OCI-LY7 (cell line): ENCODE results near the gene GSTK1. TPM values are rescaled to one million over a fixed set of nuclear protein-coding genes. Genes with fewer than 3 reads are reported as not detected.
"Not testable (repeated sequence)": the region's sequence is repeated elsewhere in the genome, so short reads cannot be mapped to it uniquely, and the experiment has no call there.

Experiments used
- BruUV-seq: library from RNA; stranded (reverse); fragments of 400-500 nt; replicated peaks from 2 replicates; lab custom pipeline; 2021; lab: Mats Ljungman, UMichigan
- CTCF ChIA-PET: fragments of 300-600 bp; sonication (Branson Sonifier 250); formaldehyde crosslinking; loops from one replicate; lab custom pipeline; 2022; ENCODE audit warnings: antibody characterized with exemption; ENCODE audit not compliant: unreplicated experiment; lab: Charles Lee
- POLR2A ChIA-PET: fragments of 300-600 bp; sonication (Branson Sonifier 250); formaldehyde crosslinking; loops from one replicate; lab custom pipeline; 2022; ENCODE audit warnings: antibody characterized with exemption; lab: Charles Lee
- DNase-seq: peaks from one replicate; pipeline ENCODE4 v3.0.0-alpha.2; 2015; ENCODE audit warnings: low spot score
- H2AFZ ChIP-seq: fragments of 200-600 bp; sonication (generic), shearing (Covaris generic); 2 replicates; pipeline ENCODE4 v1.6.1; 2014; ENCODE audit warnings: mild to moderate bottlenecking, antibody characterized with exemption, low read length, moderate library complexity
- H3K27ac ChIP-seq: fragments of 200-600 bp; sonication (generic); 2 replicates; pipeline ENCODE4 v1.5.1; 2014; ENCODE audit warnings: mixed run types, low read depth, mild to moderate bottlenecking, moderate library complexity, low read length, inconsistent platforms; ENCODE audit not compliant: poor library complexity, severe bottlenecking
- H3K36me3 ChIP-seq: fragments of 200-600 bp; sonication (generic); 2 replicates; pipeline ENCODE4 v1.6.1; 2014; ENCODE audit warnings: mild to moderate bottlenecking, antibody characterized with exemption, low read length, moderate library complexity, mixed read lengths; ENCODE audit not compliant: insufficient read depth
- H3K4me1 ChIP-seq: fragments of 200-600 bp; sonication (generic); 2 replicates; pipeline ENCODE4 v1.5.1; 2014; ENCODE audit warnings: mild to moderate bottlenecking, low read length; ENCODE audit not compliant: insufficient read depth, poor library complexity, severe bottlenecking
- H3K4me2 ChIP-seq: fragments of 200-600 bp; sonication (generic); 2 replicates; pipeline ENCODE4 v1.6.1; 2014; ENCODE audit warnings: mild to moderate bottlenecking, low read length
- H3K4me3 ChIP-seq: fragments of 200-600 bp; sonication (generic); 2 replicates; pipeline ENCODE4 v1.5.1; 2014; ENCODE audit warnings: mild to moderate bottlenecking, low read depth, low read length; ENCODE audit not compliant: poor library complexity, severe bottlenecking
- H3K79me2 ChIP-seq: fragments of 200-600 bp; sonication (generic); 2 replicates; pipeline ENCODE4 v1.6.1; 2016; ENCODE audit warnings: low read depth, mild to moderate bottlenecking, low read length, moderate library complexity, mixed read lengths; ENCODE audit not compliant: insufficient read depth
- H3K9me2 ChIP-seq: fragments of 200-600 bp; sonication (generic); 2 replicates; pipeline ENCODE4 v1.6.1; 2016; ENCODE audit warnings: mild to moderate bottlenecking, low read length, mixed read lengths; ENCODE audit not compliant: insufficient read depth
- H3K9me3 ChIP-seq: fragments of 200-600 bp; sonication (generic); 2 replicates; pipeline ENCODE4 v1.6.1; 2014; ENCODE audit warnings: mild to moderate bottlenecking, mixed run types, low read length, mixed read lengths
- H4K20me1 ChIP-seq: fragments of 200-600 bp; sonication (generic); 2 replicates; pipeline ENCODE4 v1.6.1; 2014; ENCODE audit warnings: mild to moderate bottlenecking, antibody characterized with exemption, low read length, moderate library complexity, mixed read lengths; ENCODE audit not compliant: insufficient read depth
- CTCF ChIP-seq: fragments of 200-600 bp; sonication (generic); conservative IDR thresholded peaks from 2 replicates; pipeline ENCODE4 v1.5.1; 2014; ENCODE audit warnings: mild to moderate bottlenecking, antibody characterized with exemption, low read length, moderate library complexity, mixed read lengths
- EZH2phosphoT487 ChIP-seq: fragments of 200-600 bp; sonication (generic); IDR thresholded peaks from 2 replicates; pipeline ENCODE4 v1.6.1; 2018; ENCODE audit warnings: low read depth, borderline replicate concordance, mild to moderate bottlenecking, mixed run types, antibody characterized with exemption, low read length, moderate library complexity, mixed read lengths
- intact Hi-C: fragments of 100-400 bp; cut with micrococcal nuclease; formaldehyde crosslinking; loops from one replicate; pipeline ENCODE4 v1.10.0; 2022; ENCODE audit not compliant: unreplicated experiment
- total RNA-seq, 2 experiments: library from RNA; depleted of rRNA in 1 of 2; stranded (reverse); fragments of >200 nt in 1 of 2; shearing (Covaris generic) in 1 of 2; gene quantifications; 2 replicates each; pipeline ENCODE4 v1.2.3, GENCODE V29; 2014 to 2022

GSTK1 gene
- total RNA-seq, 2 experiments from 2014 or later, result 37.8 to 41.6 TPM

GRCh38 chr7:143261901-143262300, 1.3 kb upstream of the GSTK1 start:
- Histone ChIP-seq H3K9me2 (no peaks in the 10 kb centered on the region), H3K4me1 (peaks cover 8% of the 10 kb centered on the region), H3K36me3 (no peaks in the 10 kb centered on the region), H3K4me3 (no peak overlapping the region), H3K9me3 (no peaks in the 10 kb centered on the region), H2AFZ (no peak overlapping the region), H3K27ac (no peak overlapping the region), H4K20me1 (no peaks in the 10 kb centered on the region), H3K79me2 (no peaks in the 10 kb centered on the region), H3K4me2 (no peak overlapping the region)
- TF ChIP-seq EZH2phosphoT487, result no peak
- TF ChIP-seq CTCF, result no peak
- BruUV-seq, result no TSS peak
- ChIA-PET CTCF (interaction anchor here (0.6 kb wide), 1 partner anchor 11 kb away, joined by 3 read pairs; no protein-coding TSS in a partner anchor), POLR2A (interaction anchor here (2.3 kb wide), 1 partner anchor 30 kb away, joined by 12 read pairs; no protein-coding TSS in a partner anchor)
- intact Hi-C loops, result no loop called here
- DNase-seq, result no peak

GRCh38 chr7:143264196-143264568, 941 bp downstream of the GSTK1 start:
- POLR2A ChIA-PET, result interaction anchor here (0.7 to 2.3 kb wide), 7 partner anchors 13 to 32 kb away, joined by 3 to 12 read pairs (median 4); partner anchors contain the start of gene CASP2
- Histone ChIP-seq H3K4me3 (peak overlapping the region; percentile 71), H3K4me2 (peak overlapping the region; percentile 77)
- H3K9me3 ChIP-seq, H4K20me1 ChIP-seq, H3K36me3 ChIP-seq, DNase-seq, H2AFZ ChIP-seq, CTCF ChIA-PET, H3K9me2 ChIP-seq, BruUV-seq, H3K79me2 ChIP-seq, H3K4me1 ChIP-seq, H3K27ac ChIP-seq, intact Hi-C loops: not testable (repeated sequence)

GRCh38 chr7:143265017-143265693, 1.9 kb downstream of the GSTK1 start:
- Histone ChIP-seq H3K79me2 (no peaks in the 10 kb centered on the region), H3K4me2 (no peak overlapping the region), H3K4me3 (no peak overlapping the region), H3K27ac (no peak overlapping the region), H2AFZ (no peak overlapping the region), H3K9me2 (no peaks in the 10 kb centered on the region), H3K9me3 (no peaks in the 10 kb centered on the region), H3K4me1 (peaks cover 5% of the 10 kb centered on the region), H4K20me1 (no peaks in the 10 kb centered on the region), H3K36me3 (no peaks in the 10 kb centered on the region)
- no TSS peak for BruUV-seq
- ChIA-PET POLR2A (interaction anchor here (0.6 to 1.8 kb wide), 4 partner anchors 13 to 1174 kb away, joined by 3 to 4 read pairs (median 4); no protein-coding TSS in a partner anchor), CTCF (interaction anchor here (1.0 kb wide), 1 partner anchor 10 kb away, joined by 3 read pairs; no protein-coding TSS in a partner anchor)
- TF ChIP-seq EZH2phosphoT487 (no peak), CTCF (no peak)
- DNase-seq, result no peak
- intact Hi-C loops, result no loop called here
